SU-DHL-6 (cell line): Measurements from ENCODE around the gene PCARE.

ENCODE experiments used
- H2AFZ ChIP-seq: fragments of 200-600 bp; sonication (generic); 2 replicates; pipeline ENCODE4 v1.6.1; 2014; ENCODE audit warnings: low read depth, mild to moderate bottlenecking, moderate library complexity, mixed read lengths, antibody characterized with exemption, low read length; ENCODE audit not compliant: severe bottlenecking
- H3F3A ChIP-seq: fragments of 200-600 bp; shearing (Covaris generic); 2 replicates; pipeline ENCODE4 v1.6.0; 2016; ENCODE audit warnings: antibody characterized with exemption, mild to moderate bottlenecking; ENCODE audit not compliant: insufficient read depth
- H3K27ac ChIP-seq: fragments of 200-600 bp; sonication (generic); 2 replicates; pipeline ENCODE4 v1.5.1; 2016; ENCODE audit warnings: low read depth, mild to moderate bottlenecking, low read length, moderate library complexity, mixed read lengths
- H3K27me3 ChIP-seq: fragments of 200-600 bp; sonication (generic), shearing (Covaris generic); 2 replicates; pipeline ENCODE4 v1.6.0; 2014; ENCODE audit warnings: mild to moderate bottlenecking, low read length
- H3K36me3 ChIP-seq: fragments of 200-600 bp; sonication (generic); 2 replicates; pipeline ENCODE4 v1.6.1; 2014; ENCODE audit warnings: mild to moderate bottlenecking, low read length, mixed read lengths
- H3K4me2 ChIP-seq: fragments of 300-600, 200-600 bp; shearing (Covaris generic), sonication (generic); 2 replicates; pipeline ENCODE4 v1.6.0; 2014; ENCODE audit warnings: low read length, low read depth, mild to moderate bottlenecking; ENCODE audit not compliant: poor library complexity, severe bottlenecking
- H3K4me3 ChIP-seq: fragments of 200-600 bp; sonication (generic); 2 replicates; pipeline ENCODE4 v1.5.1; 2014; ENCODE audit warnings: antibody characterized with exemption, low read length, mild to moderate bottlenecking, mixed read lengths; ENCODE audit not compliant: insufficient read depth, poor library complexity, severe bottlenecking
- H3K79me2 ChIP-seq: fragments of 200-600 bp; sonication (generic); 2 replicates; pipeline ENCODE4 v1.6.1; 2014; ENCODE audit warnings: mild to moderate bottlenecking, low read length, moderate library complexity; ENCODE audit not compliant: insufficient read depth
- H3K9ac ChIP-seq: fragments of 200-600 bp; sonication (generic); 2 replicates; pipeline ENCODE4 v1.7.0; 2014; ENCODE audit warnings: mild to moderate bottlenecking, low read length
- H3K9me2 ChIP-seq: fragments of 200-600 bp; sonication (generic); replicated peaks from 2 replicates; pipeline ENCODE4 v1.6.1; 2014; ENCODE audit warnings: low read length; ENCODE audit not compliant: insufficient read depth
- H3K9me3 ChIP-seq: fragments of 200-600 bp; sonication (generic); 2 replicates; pipeline ENCODE4 v1.6.1; 2014; ENCODE audit warnings: low read length, mixed read lengths; ENCODE audit not compliant: insufficient read depth
- H4K20me1 ChIP-seq: fragments of 200-600 bp; sonication (generic); 2 replicates; pipeline ENCODE4 v1.6.1; 2014; ENCODE audit warnings: low read depth, mild to moderate bottlenecking, antibody characterized with exemption, low read length, moderate library complexity, mixed read lengths
- CTCF ChIP-seq: fragments of 200-600 bp; sonication (generic); IDR thresholded peaks from one replicate; pipeline ENCODE4 v1.5.1; 2017; ENCODE audit warnings: antibody characterized with exemption, mild to moderate bottlenecking, low read length, moderate library complexity; ENCODE audit not compliant: insufficient read depth, poor library complexity, severe bottlenecking
- EZH2phosphoT487 ChIP-seq: fragments of 200-600 bp; sonication (generic), shearing (Covaris generic); conservative IDR thresholded peaks from 2 replicates; pipeline ENCODE4 v1.6.1; 2018; ENCODE audit warnings: mild to moderate bottlenecking, antibody characterized with exemption, low read length, moderate library complexity, mixed read lengths

The PCARE gene

GRCh38 chr2:29015701-29016470 lies 58.4 kb downstream of the PCARE start:
- no peaks in the 10 kb centered on the region for H4K20me1 ChIP-seq
- no peak overlapping the region for H3K4me2 ChIP-seq
- H3K27me3 ChIP-seq: no peaks in the 10 kb centered on the region
- H3K79me2 ChIP-seq: no peaks in the 10 kb centered on the region
- no peak overlapping the region for H3K27ac ChIP-seq
- TF ChIP-seq EZH2phosphoT487 (no peak), CTCF (no peak)
- H3K9me2 ChIP-seq: no peaks in the 10 kb centered on the region
- H3K9me3 ChIP-seq: no peaks in the 10 kb centered on the region
- no peak overlapping the region for H2AFZ ChIP-seq
- H3K4me3 ChIP-seq: no peak overlapping the region
- no peaks in the 10 kb centered on the region for H3F3A ChIP-seq
- H3K9ac ChIP-seq: no peak overlapping the region
- no peaks in the 10 kb centered on the region for H3K36me3 ChIP-seq

GRCh38 chr2:29014811-29015421 lies 59.4 kb downstream of the PCARE start:
- Histone ChIP-seq H3K9me2 (no peaks in the 10 kb centered on the region), H3K27me3 (no peaks in the 10 kb centered on the region)

GRCh38 chr2:29014331-29014730 lies 60.0 kb downstream of the PCARE start:
- no peak overlapping the region for H3K4me3 ChIP-seq
- TF ChIP-seq EZH2phosphoT487: no peak
- TF ChIP-seq CTCF: no peak
- H3K9me2 ChIP-seq: no peaks in the 10 kb centered on the region
- H2AFZ ChIP-seq: no peak overlapping the region
- no peaks in the 10 kb centered on the region for H3K9me3 ChIP-seq
- H3K9ac ChIP-seq: no peak overlapping the region
- H3K4me2 ChIP-seq: no peak overlapping the region
- no peaks in the 10 kb centered on the region for H3K36me3 ChIP-seq
- no peak overlapping the region for H3K27ac ChIP-seq
- H3K27me3 ChIP-seq: no peaks in the 10 kb centered on the region
- no peaks in the 10 kb centered on the region for H3F3A ChIP-seq
- H3K79me2 ChIP-seq: no peaks in the 10 kb centered on the region
- H4K20me1 ChIP-seq: no peaks in the 10 kb centered on the region

More at GRCh38 chr2:29014811-29015421, 59.4 kb downstream of the PCARE start:
- Histone ChIP-seq H3K4me2 (no peak overlapping the region), H3K27ac (no peak overlapping the region), H3K9ac (no peak overlapping the region), H3K9me3 (no peaks in the 10 kb centered on the region), H3K4me3 (no peak overlapping the region), H3K79me2 (no peaks in the 10 kb centered on the region), H3K36me3 (no peaks in the 10 kb centered on the region), H3F3A (no peaks in the 10 kb centered on the region), H4K20me1 (no peaks in the 10 kb centered on the region), H2AFZ (no peak overlapping the region)
- TF ChIP-seq EZH2phosphoT487 (no peak), CTCF (no peak)
